Fibroblast of villous mesenchyme (primary cell): ENCODE results near the gene DMRT2. TPM values are rescaled to one million over a fixed set of nuclear protein-coding genes. Genes with fewer than 3 reads are reported as not detected.

Experiments used
- DNase-seq: peaks from one replicate; pipeline ENCODE4 v3.0.0-alpha.2; 2010; ENCODE audit warnings: low read depth
- H3K4me3 ChIP-seq: 2 replicates; pipeline ENCODE4 v1.5.1; 2011; ENCODE audit warnings: low read depth, mild to moderate bottlenecking, low read length
- CTCF ChIP-seq: IDR thresholded peaks from 2 replicates; pipeline ENCODE4 v1.5.1; 2012; ENCODE audit warnings: low read depth, mild to moderate bottlenecking, low read length; ENCODE audit not compliant: insufficient read depth
- total RNA-seq: library from RNA; depleted of rRNA; stranded (reverse); fragments of >200 nt; gene quantifications from 2 replicates; pipeline ENCODE4 v1.2.3, GENCODE V29; 2012

Gene DMRT2
- total RNA-seq, 1 donor = not detected

- DNase-seq = no peak
- TF ChIP-seq CTCF = no peak
- H3K4me3 ChIP-seq = no peak overlapping the region
Observed at GRCh38 chr9:1026219-1026618, 23.9 kb upstream of the DMRT2 start.

DNA sequence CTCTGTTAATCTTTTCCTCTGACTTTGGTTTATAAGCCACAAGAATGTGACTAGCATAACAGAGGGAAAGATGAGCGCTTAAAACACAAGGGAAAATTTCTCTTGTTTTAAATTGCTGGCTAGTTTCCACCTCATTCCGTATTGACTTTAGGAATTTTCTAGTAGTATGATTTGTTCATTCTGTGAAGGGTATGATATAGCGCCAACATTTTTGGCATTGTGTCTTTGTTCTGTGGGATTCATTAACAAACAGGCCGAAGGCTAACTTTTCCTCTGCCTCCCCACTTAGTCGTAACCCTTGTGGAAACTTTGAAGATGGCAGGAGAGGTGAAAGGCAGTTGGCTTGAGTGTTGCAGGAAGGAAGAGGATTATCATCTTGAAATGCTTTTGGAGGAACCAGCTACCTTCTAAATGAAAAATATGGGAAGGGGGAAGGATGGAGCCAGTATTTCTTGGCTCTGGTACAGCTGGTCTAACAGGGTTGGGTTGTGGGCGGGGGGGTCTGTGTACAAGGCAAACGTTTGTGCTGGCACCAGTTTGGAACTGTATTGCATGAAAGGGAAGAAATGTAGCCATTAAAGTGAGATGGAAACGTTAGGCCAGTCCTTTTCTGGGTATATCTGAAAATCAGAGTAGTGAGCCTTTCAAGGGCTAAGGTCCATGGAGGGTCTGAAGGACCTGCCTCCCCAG lies 21.5 kb upstream of the DMRT2 start:
- TF ChIP-seq CTCF = no peak

DNA sequence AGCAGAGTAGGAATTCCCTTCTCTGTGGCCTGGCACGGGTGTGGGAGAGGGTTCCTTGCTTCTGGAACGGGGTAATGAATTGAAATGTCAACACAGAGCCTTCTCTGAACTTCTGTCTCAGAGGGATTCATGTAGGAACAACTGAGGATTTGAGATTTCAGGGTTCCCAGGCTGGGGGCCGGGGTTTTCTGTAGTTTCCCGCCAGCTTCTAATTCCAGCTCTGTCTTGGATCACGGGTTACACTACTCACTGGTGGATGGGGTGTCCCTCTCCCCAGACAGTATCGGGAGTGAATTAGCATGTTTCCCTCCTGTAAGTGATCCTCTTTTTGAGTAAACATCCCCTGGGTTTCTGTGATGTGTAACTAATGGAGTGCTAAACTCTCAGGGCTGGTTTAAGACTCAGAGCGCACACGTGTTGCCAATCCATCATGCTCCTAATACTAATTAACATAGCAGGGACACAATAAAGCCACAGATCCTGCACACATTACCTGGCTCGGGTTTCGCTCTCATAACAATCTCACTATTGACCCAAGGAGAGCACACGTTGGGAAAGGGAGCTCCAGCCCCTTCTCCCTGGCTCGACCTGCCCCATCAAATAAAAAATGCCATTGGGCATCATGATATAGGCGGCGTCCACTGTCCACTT lies 18.1 kb upstream of the DMRT2 start:
- no peak overlapping the region for H3K4me3 ChIP-seq
- no peak for TF ChIP-seq CTCF
- DNase-seq = no peak

More for the DNA sequence above, 21.5 kb upstream of the DMRT2 start:
- no peak overlapping the region for H3K4me3 ChIP-seq
- no peak for DNase-seq

DNA sequence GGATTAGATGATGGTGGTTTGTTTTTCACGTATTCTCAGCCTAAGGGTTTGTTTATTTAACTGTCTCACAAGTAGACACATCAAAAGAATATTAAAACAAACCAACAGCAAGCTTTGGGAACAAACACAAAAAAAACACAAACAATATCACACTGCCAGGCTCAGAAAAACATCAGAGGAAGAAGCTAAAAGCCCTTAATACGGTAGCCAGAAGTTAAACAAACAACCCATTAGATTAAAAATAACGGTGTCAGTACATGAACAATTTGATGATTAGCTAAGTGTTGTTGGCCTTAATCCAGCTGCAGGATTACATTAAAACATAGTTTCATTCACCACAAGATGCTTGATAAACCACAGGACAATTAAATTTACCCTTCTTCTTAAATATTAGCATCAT lies 15.9 kb upstream of the DMRT2 start:
- TF ChIP-seq CTCF = no peak
- no peak overlapping the region for H3K4me3 ChIP-seq
- DNase-seq = no peak

DNA sequence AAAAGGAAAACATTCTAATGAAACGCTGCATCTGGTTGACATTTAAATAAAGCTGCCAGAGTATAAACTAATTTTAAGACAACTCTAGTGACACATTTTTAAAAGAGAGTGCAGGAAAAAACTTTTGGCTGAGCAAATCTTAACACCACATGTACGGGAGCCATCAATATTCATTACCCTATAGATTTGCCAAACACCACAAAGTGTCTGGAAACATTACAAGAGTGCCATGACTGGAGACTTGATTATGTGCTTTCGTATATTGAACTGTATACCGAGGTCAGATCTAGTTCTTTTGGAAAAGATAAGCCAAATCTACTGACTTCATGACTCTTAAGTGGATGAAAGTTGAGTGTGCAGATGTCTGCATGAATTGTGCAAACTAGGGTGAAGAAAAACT lies 10.6 kb upstream of the DMRT2 start:
- no peak for TF ChIP-seq CTCF
- H3K4me3 ChIP-seq = no peak overlapping the region
- no peak for DNase-seq

- TF ChIP-seq CTCF = no peak
- DNase-seq = no peak
- H3K4me3 ChIP-seq = no peak overlapping the region
Observed at GRCh38 chr9:1042466-1042865, 7.7 kb upstream of the DMRT2 start.
